Esophagus muscularis mucosa (tissue), 4 donors: ENCODE data around the gene CAPN10. TPM values are rescaled to one million over a fixed set of nuclear protein-coding genes. Genes with fewer than 3 reads are reported as not detected.
A peak's percentile ranks its signal among the peaks of the same experiment; 100 is the strongest.

Experiments used
- DNase-seq: peaks from one replicate; pipeline ENCODE4 v3.0.0-alpha.2; 2017; ENCODE audit errors: extremely low spot score
- H3K27ac ChIP-seq, 4 donors: fragments of 200-600 bp; sonication (generic); replicated peaks in 1 of 4; 1 replicate in 3 of 4; 2 replicates in 1 of 4; pipeline ENCODE4 v1.5.1; 2016 to 2019; ENCODE audit warnings: mild to moderate bottlenecking in 1 of 4
- H3K27me3 ChIP-seq, 4 donors: fragments of 200-600 bp; sonication (generic); one replicate each; pipeline versions ENCODE4 v1.5.1 to v1.6.0; 2016 to 2019
- H3K36me3 ChIP-seq, 4 donors: fragments of 200-600 bp; sonication (generic); one replicate each; pipeline ENCODE4 v1.5.1; 2016 to 2019
- H3K4me1 ChIP-seq, 4 donors: fragments of 200-600 bp; sonication (generic); one replicate each; pipeline ENCODE4 v1.5.1; 2016 to 2019
- H3K4me3 ChIP-seq, 4 donors: fragments of 200-600 bp; sonication (generic); 1 replicate in 2 of 4; 2 replicates in 2 of 4; pipeline ENCODE4 v1.5.1; 2016 to 2019; ENCODE audit warnings: mild to moderate bottlenecking in 4 of 4, moderate library complexity in 1 of 4
- H3K9me3 ChIP-seq, 4 donors: fragments of 200-600 bp; sonication (generic); 1 replicate in 3 of 4; 2 replicates in 1 of 4; pipeline ENCODE4 v1.5.1; 2016 to 2019
- EP300 ChIP-seq: sonication (generic); formaldehyde crosslinking; IDR thresholded peaks from one replicate; pipeline ENCODE4 v1.6.1; 2017; ENCODE audit warnings: antibody characterized with exemption
- POLR2A ChIP-seq: fragments of 450-650 bp; IDR thresholded peaks from one replicate; pipeline ENCODE4 v1.6.1; 2017; ENCODE audit warnings: antibody characterized with exemption, moderate library complexity, mild to moderate bottlenecking, low read depth
- POLR2AphosphoS5 ChIP-seq, 2 donors: sonication (generic); formaldehyde crosslinking; IDR thresholded peaks; one replicate each; pipeline ENCODE4 v1.6.1; 2017; ENCODE audit warnings: antibody characterized with exemption in 2 of 2
- WGBS: methylation state at CpG from one replicate; pipeline ENCODE4 v1.1.5; 2018; 5-methylcytosine and 5-hydroxymethylcytosine counted together
- intact Hi-C: fragments of 100-400 bp; cut with DNase I; formaldehyde crosslinking; loops from one replicate; pipeline ENCODE4 v1.15.1; 2023
- total RNA-seq, 4 donors: library from RNA; depleted of rRNA; stranded (reverse); fragments of >200 nt; gene quantifications; one replicate each; pipeline versions ENCODE4 v1.1.0 to v1.2.1, GENCODE V29; 2016
- TF ChIP-seq, protein P1 (sequence below), 3 experiments: fragments of 200-600 bp in 2 of 3; fragments of 450-650 bp in 1 of 3; sonication (generic) in 2 of 3; IDR thresholded peaks; one replicate each; pipeline ENCODE4 v1.5.1; 2017 to 2019; ENCODE audit warnings: antibody characterized with exemption in 3 of 3, mild to moderate bottlenecking in 2 of 3, moderate library complexity in 1 of 3

The CAPN10 gene
- total RNA-seq, 4 donors from 2014 or later = 16.7 to 29.2 (median 19.6) TPM

DNA sequence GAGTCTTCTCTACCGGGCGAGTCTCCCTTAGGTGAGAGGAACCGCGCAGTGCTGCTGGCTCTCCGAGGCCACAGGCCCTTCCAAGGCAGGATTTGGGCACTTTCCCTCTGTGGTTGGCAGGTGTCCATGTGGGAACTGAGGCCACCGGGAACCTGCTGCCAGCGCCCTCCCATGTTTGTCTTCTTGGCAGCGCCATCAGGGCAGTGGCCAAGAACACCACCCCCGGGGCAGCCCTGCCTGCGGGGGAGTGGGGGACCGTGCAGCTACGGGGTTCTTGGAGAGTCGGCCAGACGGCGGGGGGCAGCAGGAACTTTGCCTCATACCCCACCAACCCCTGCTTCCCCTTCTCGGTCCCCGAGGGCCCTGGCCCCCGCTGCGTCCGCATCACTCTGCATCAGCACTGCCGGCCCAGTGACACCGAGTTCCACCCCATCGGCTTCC lies 10.0 kb downstream of the CAPN10 start:
- TF ChIP-seq EP300 (no peak), POLR2AphosphoS5 (IDR thresholded peaks at IDR 0.05) (no peak)
- TF ChIP-seq, protein P1, sequence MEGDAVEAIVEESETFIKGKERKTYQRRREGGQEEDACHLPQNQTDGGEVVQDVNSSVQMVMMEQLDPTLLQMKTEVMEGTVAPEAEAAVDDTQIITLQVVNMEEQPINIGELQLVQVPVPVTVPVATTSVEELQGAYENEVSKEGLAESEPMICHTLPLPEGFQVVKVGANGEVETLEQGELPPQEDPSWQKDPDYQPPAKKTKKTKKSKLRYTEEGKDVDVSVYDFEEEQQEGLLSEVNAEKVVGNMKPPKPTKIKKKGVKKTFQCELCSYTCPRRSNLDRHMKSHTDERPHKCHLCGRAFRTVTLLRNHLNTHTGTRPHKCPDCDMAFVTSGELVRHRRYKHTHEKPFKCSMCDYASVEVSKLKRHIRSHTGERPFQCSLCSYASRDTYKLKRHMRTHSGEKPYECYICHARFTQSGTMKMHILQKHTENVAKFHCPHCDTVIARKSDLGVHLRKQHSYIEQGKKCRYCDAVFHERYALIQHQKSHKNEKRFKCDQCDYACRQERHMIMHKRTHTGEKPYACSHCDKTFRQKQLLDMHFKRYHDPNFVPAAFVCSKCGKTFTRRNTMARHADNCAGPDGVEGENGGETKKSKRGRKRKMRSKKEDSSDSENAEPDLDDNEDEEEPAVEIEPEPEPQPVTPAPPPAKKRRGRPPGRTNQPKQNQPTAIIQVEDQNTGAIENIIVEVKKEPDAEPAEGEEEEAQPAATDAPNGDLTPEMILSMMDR (IDR thresholded peaks at IDR 0.05) = no peak
- DNase-seq = no peak
- H3K4me3 ChIP-seq = no peak overlapping the region
- H3K9me3 ChIP-seq = no peaks in the 10 kb centered on the region
- H3K36me3 ChIP-seq = peaks cover 16 to 93% (median 68%) of the 10 kb centered on the region in 4 donors
- no peaks in the 10 kb centered on the region for H3K27me3 ChIP-seq
- peak overlapping the region in 1 of 4 donors; percentile 19 for H3K27ac ChIP-seq
- intact Hi-C loops = no loop called here
- WGBS = no CpG with 5 or more reads among the region's 23 CpGs
- H3K4me1 ChIP-seq = peaks cover 21 to 44% (median 38%) of the 10 kb centered on the region in 4 donors

GRCh38 chr2:240597054-240597418 lies 10.5 kb downstream of the CAPN10 start:
- no peak for DNase-seq

DNA sequence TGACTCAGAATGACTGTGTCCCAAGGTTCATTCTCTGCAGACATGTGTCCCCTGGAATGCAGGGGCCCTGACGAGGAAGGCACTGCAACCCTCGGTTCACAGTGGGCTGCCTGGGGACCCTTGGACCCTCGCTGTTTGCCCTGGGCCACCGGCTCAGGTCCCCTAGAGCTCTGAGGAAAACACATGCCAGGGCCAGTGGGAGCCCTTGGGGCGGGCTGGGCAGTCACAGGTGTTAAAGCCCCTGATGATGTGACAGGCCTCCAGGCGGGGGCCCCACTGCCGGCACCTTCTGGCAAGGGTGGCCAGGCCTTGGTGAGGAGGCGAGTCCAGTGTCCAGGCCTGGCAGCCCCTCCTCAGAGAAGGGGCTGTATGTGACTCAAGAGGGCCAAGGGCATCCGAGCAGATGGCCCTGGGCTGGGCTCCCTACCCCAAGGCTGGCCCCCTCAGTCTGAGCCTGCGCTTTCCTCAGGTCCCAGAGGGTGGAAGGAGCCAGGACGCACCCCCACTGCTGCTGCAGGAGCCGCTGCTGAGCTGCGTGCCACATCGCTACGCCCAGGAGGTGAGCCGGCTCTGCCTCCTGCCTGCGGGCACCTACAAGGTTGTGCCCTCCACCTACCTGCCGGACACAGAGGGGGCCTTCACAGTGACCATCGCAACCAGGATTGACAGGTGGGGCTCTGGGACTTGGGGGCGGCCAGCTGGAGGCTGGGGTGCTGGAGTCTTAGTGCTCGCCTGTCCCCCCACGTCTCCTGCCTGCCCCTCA lies 11.1 kb downstream of the CAPN10 start:
- TF ChIP-seq, protein P1 (IDR thresholded peaks at IDR 0.05) = no peak
- TF ChIP-seq POLR2A (no peak), EP300 (no peak), POLR2AphosphoS5 (IDR thresholded peaks at IDR 0.05) (no peak)
- intact Hi-C loops = no loop called here
- 100% methylated on average over 1 of the region's 22 CpGs for WGBS
- no peaks in the 10 kb centered on the region for H3K9me3 ChIP-seq
- H3K36me3 ChIP-seq = peaks cover 16 to 86% (median 57%) of the 10 kb centered on the region in 4 donors
- H3K4me3 ChIP-seq = no peak overlapping the region
- peaks cover 21 to 44% (median 38%) of the 10 kb centered on the region in 4 donors for H3K4me1 ChIP-seq
- H3K27ac ChIP-seq = no peak overlapping the region
- no peaks in the 10 kb centered on the region for H3K27me3 ChIP-seq
- DNase-seq = no peak

More at GRCh38 chr2:240597054-240597418, 10.5 kb downstream of the CAPN10 start:
- no peak for TF ChIP-seq POLR2AphosphoS5 (IDR thresholded peaks at IDR 0.05)
- TF ChIP-seq, protein P1 (IDR thresholded peaks at IDR 0.05) = no peak
- no peak for TF ChIP-seq POLR2A
- TF ChIP-seq EP300 = no peak
- intact Hi-C loops = no loop called here
- Histone ChIP-seq H3K27me3 (no peaks in the 10 kb centered on the region), H3K4me1 (peaks cover 21 to 44% (median 38%) of the 10 kb centered on the region in 4 donors), H3K27ac (no peak overlapping the region), H3K36me3 (peaks cover 16 to 88% (median 63%) of the 10 kb centered on the region in 4 donors), H3K4me3 (no peak overlapping the region), H3K9me3 (no peaks in the 10 kb centered on the region)
- WGBS = 83% methylated on average over 8 of the region's 10 CpGs

- peaks cover 16 to 81% (median 53%) of the 10 kb centered on the region in 4 donors for H3K36me3 ChIP-seq
- WGBS = 84% methylated on average over 9 of the region's 17 CpGs
- intact Hi-C loops = no loop called here
Measured at GRCh38 chr2:240598311-240598911, 11.9 kb downstream of the CAPN10 start.

More at GRCh38 chr2:240598311-240598911, 11.9 kb downstream of the CAPN10 start:
- Histone ChIP-seq H3K27me3 (no peaks in the 10 kb centered on the region), H3K4me3 (no peak overlapping the region), H3K27ac (no peak overlapping the region), H3K4me1 (peaks cover 21 to 38% (median 34%) of the 10 kb centered on the region in 4 donors), H3K9me3 (no peaks in the 10 kb centered on the region)
- no peak for DNase-seq
- TF ChIP-seq, protein P1 (IDR thresholded peaks at IDR 0.05) = no peak
- no peak for TF ChIP-seq POLR2AphosphoS5 (IDR thresholded peaks at IDR 0.05)
- TF ChIP-seq EP300 = no peak
- TF ChIP-seq POLR2A = no peak
